NCI-H1930 (cell line): ENCODE measurements around the gene INO80C.

Experiments used
- DNase-seq, 2 experiments: peaks; one replicate each; lab custom pipeline; 2025; lab: John Stamatoyannopoulos, UW

The INO80C gene

GRCh38 chr18:35513181-35513936, 15.6 kb upstream of the INO80C start:
- no peak for DNase-seq

- no peak for DNase-seq
These were observed 15.0 kb upstream of the INO80C start for GRCh38 chr18:35512761-35513160.

- DNase-seq = no peak
These were observed 14.1 kb upstream of the INO80C start for GRCh38 chr18:35511833-35512232.

GRCh38 chr18:35511428-35511827, 13.7 kb upstream of the INO80C start:
- no peak for DNase-seq

GRCh38 chr18:35510076-35510651, 12.4 kb upstream of the INO80C start:
- DNase-seq = no peak

GRCh38 chr18:35508746-35509338, 11.1 kb upstream of the INO80C start:
- no peak for DNase-seq

GRCh38 chr18:35508030-35508429, 10.3 kb upstream of the INO80C start:
- no peak for DNase-seq

GRCh38 chr18:35507623-35508022, 9.9 kb upstream of the INO80C start:
- DNase-seq = no peak

- DNase-seq = no peak
These were observed 9.4 kb upstream of the INO80C start for GRCh38 chr18:35507192-35507591.

GRCh38 chr18:35506024-35506712, 8.4 kb upstream of the INO80C start:
- no peak for DNase-seq

GRCh38 chr18:35504996-35505395, 7.2 kb upstream of the INO80C start:
- no peak for DNase-seq

GRCh38 chr18:35502052-35502451, 4.3 kb upstream of the INO80C start:
- no peak for DNase-seq

- no peak for DNase-seq
These were observed 3.6 kb upstream of the INO80C start for GRCh38 chr18:35501369-35501768.

- DNase-seq = no peak
These were observed 2.4 kb upstream of the INO80C start for GRCh38 chr18:35500113-35500512.

GRCh38 chr18:35497027-35497369, 762 bp downstream of the INO80C start:
- peak in 1 of 2 experiments; percentile 55 for DNase-seq

- DNase-seq = no peak
These were observed 2.0 kb downstream of the INO80C start for GRCh38 chr18:35495536-35496314.

- no peak for DNase-seq
These were observed 3.2 kb downstream of the INO80C start for GRCh38 chr18:35494251-35495220.

- no peak for DNase-seq
These were observed 6.1 kb downstream of the INO80C start for GRCh38 chr18:35491700-35492077.

- DNase-seq = no peak
These were observed 6.7 kb downstream of the INO80C start for GRCh38 chr18:35490894-35491699.

GRCh38 chr18:35489913-35490490, 7.8 kb downstream of the INO80C start:
- no peak for DNase-seq
